Astrocyte of the cerebellum (primary cell): Measurements from ENCODE around the gene PARP16.
"Not testable (repeated sequence)": the region's sequence is repeated elsewhere in the genome, so short reads cannot be mapped to it uniquely, and the experiment has no call there.

ENCODE experiments used
- DNase-seq: peaks from one replicate; pipeline ENCODE4 v3.0.0-alpha.2; 2011; ENCODE audit warnings: low read depth
- H3K4me3 ChIP-seq: 2 replicates; pipeline ENCODE4 v1.5.1; 2011; ENCODE audit warnings: mild to moderate bottlenecking, low read depth, low read length, moderate library complexity
- CTCF ChIP-seq: IDR thresholded peaks from 2 replicates; pipeline ENCODE4 v1.5.1; 2012; ENCODE audit warnings: low read length, low read depth, moderate library complexity, mild to moderate bottlenecking; ENCODE audit errors: missing control alignments
- in situ Hi-C: cut with HindIII; loops from 2 replicates; pipeline ENCODE4 v1.10.0; 2017; ENCODE audit warnings: low sequenced_read_pairs

The PARP16 gene

GRCh38 chr15:65231306-65231705 is 55.4 kb downstream of the PARP16 start:
- no peak for DNase-seq
- in situ Hi-C loops: no loop called here
- no peak overlapping the region for H3K4me3 ChIP-seq
- no peak for TF ChIP-seq CTCF

- H3K4me3 ChIP-seq, in situ Hi-C loops, DNase-seq: not testable (repeated sequence)
These were observed 59.8 kb downstream of the PARP16 start for GRCh38 chr15:65226901-65227300.

- H3K4me3 ChIP-seq: no peak overlapping the region
- no peak for DNase-seq
- no peak for TF ChIP-seq CTCF
- in situ Hi-C loops: no loop called here
These were observed 60.5 kb downstream of the PARP16 start for GRCh38 chr15:65226221-65226620.

GRCh38 chr15:65223996-65224395 is 62.7 kb downstream of the PARP16 start:
- in situ Hi-C loops: no loop called here
- H3K4me3 ChIP-seq: no peak overlapping the region
- no peak for TF ChIP-seq CTCF
- DNase-seq: no peak

GRCh38 chr15:65222891-65223290 is 63.8 kb downstream of the PARP16 start:
- DNase-seq: no peak
- in situ Hi-C loops: no loop called here
- H3K4me3 ChIP-seq: no peak overlapping the region
- TF ChIP-seq CTCF: no peak

GRCh38 chr15:65221697-65222096 is 65.0 kb downstream of the PARP16 start:
- TF ChIP-seq CTCF: no peak
- H3K4me3 ChIP-seq: no peak overlapping the region
- DNase-seq: no peak
- in situ Hi-C loops: no loop called here

GRCh38 chr15:65219137-65219536 is 67.5 kb downstream of the PARP16 start:
- in situ Hi-C loops: no loop called here
- H3K4me3 ChIP-seq: no peak overlapping the region
- DNase-seq: no peak
- TF ChIP-seq CTCF: no peak
